ENCODE results near the gene SUSD6. TPM values are rescaled to one million over a fixed set of nuclear protein-coding genes. Genes with fewer than 3 reads are reported as not detected.

SUSD6 gene
- polyA plus RNA-seq, 2 of the 4 experiments (the other 2 are of a cell fraction) = 4.3 to 7.0 TPM

GRCh38 chr14:69567563-69567962 is 43.8 kb upstream of the SUSD6 start:
- Histone ChIP-seq H3K4me3 (no peak overlapping the region), H3K4me1 (peaks cover 11% of the 10 kb centered on the region; the same call in 2 of the 3 replicates), H3K27ac (no peak overlapping the region), H3K9me3 (no peaks in the 10 kb centered on the region), H3K4me2 (no peak overlapping the region)
- POLR2A ChIA-PET = no interaction called here
- 15% methylated on average over 5 of the region's 5 CpGs for WGBS (ENCODE audit: missing lambda C conversion rate)
- no peak for FAIRE-seq
- TF ChIP-seq ESRRA (IDR thresholded peaks at IDR 0.05; ENCODE audit: borderline replicate concordance, low read length) = no peak
- no peak for TF ChIP-seq RAD21 (conservative IDR thresholded peaks at IDR 0.05 in 1 of 2, IDR thresholded peaks at IDR 0.05 in 1 of 2)
- no peak for TF ChIP-seq CEBPB (IDR thresholded peaks at IDR 0.05)
- no peak for TF ChIP-seq TP53 (CRISPR knock-in tag; IDR thresholded peaks at IDR 0.05)
- TF ChIP-seq USF2 (IDR thresholded peaks at IDR 0.05) = no peak
- TF ChIP-seq REST (IDR thresholded peaks at IDR 0.05) = peak; percentile 18; the same call in 1 of the 2 replicates
- no peak for TF ChIP-seq HOXB5 (CRISPR knock-in tag; IDR thresholded peaks at IDR 0.05)
- TF ChIP-seq E2F6 (IDR thresholded peaks at IDR 0.05; ENCODE audit: borderline replicate concordance, low read depth) = no peak
- no peak for DNase-seq (ENCODE audit: low read depth in 1 of 2, low spot score in 1 of 2)
- CTCF ChIA-PET = interaction anchor here (0.9 to 1.9 kb wide), 3 partner anchors 10 to 32 kb away, joined by 3 to 5 read pairs (median 4); no protein-coding TSS in a partner anchor
- ATAC-seq = no peak

GRCh38 chr14:69569859-69570258 is 41.5 kb upstream of the SUSD6 start:
- 32% methylated on average over 2 of the region's 2 CpGs for WGBS (ENCODE audit: missing lambda C conversion rate)

GRCh38 chr14:69570836-69571330 is 40.5 kb upstream of the SUSD6 start:
- Histone ChIP-seq H3K27ac (no peak overlapping the region), H3K4me1 (peaks cover 25% of the 10 kb centered on the region; the same call in 2 of the 3 replicates), H3K4me2 (no peak overlapping the region), H3K9me3 (no peaks in the 10 kb centered on the region), H3K4me3 (no peak overlapping the region)
- ChIA-PET POLR2A (no interaction called here), CTCF (interaction anchor here (1.2 to 8.4 kb wide), 11 partner anchors 8 to 329 kb away, joined by 3 to 169 read pairs (median 9); no protein-coding TSS in a partner anchor)
- FAIRE-seq (no peak), DNase-seq (ENCODE audit: low read depth in 1 of 2, low spot score in 1 of 2) (no peak), ATAC-seq (no peak)
- TF ChIP-seq EHF (CRISPR knock-in tag; IDR thresholded peaks at IDR 0.05) = no peak
- 59% methylated on average over 7 of the region's 7 CpGs for WGBS (ENCODE audit: missing lambda C conversion rate)

More at GRCh38 chr14:69569859-69570258, 41.5 kb upstream of the SUSD6 start:
- no peak overlapping the region for H3K4me2 ChIP-seq
- H3K4me3 ChIP-seq = no peak overlapping the region
- POLR2A ChIA-PET = no interaction called here
- H3K9me3 ChIP-seq = no peaks in the 10 kb centered on the region
- CTCF ChIA-PET = interaction anchor here (1.2 to 8.4 kb wide), 7 partner anchors 7 to 144 kb away, joined by 3 to 169 read pairs (median 11); no protein-coding TSS in a partner anchor
- peaks cover 25% of the 10 kb centered on the region; the same call in 2 of the 3 replicates for H3K4me1 ChIP-seq
- DNase-seq (ENCODE audit: low read depth in 1 of 2, low spot score in 1 of 2) = no peak
- no peak for ATAC-seq
- TF ChIP-seq EHMT2 (IDR thresholded peaks at IDR 0.05; ENCODE audit: low read depth) (no peak), EHF (CRISPR knock-in tag; IDR thresholded peaks at IDR 0.05) (no peak), PBX3 (IDR thresholded peaks at IDR 0.05) (no peak), ZFP36 (IDR thresholded peaks at IDR 0.05; ENCODE audit: borderline replicate concordance, partially characterized antibody) (no peak), CBX2 (IDR thresholded peaks at IDR 0.05; ENCODE audit: borderline replicate concordance, low read depth) (no peak), HDAC2 (IDR thresholded peaks at IDR 0.05) (no peak), SMC3 (IDR thresholded peaks at IDR 0.05) (no peak), NR3C1 (IDR thresholded peaks at IDR 0.05) (no peak), MAZ (IDR thresholded peaks at IDR 0.05; ENCODE audit: borderline replicate concordance, low read depth, low read length) (no peak)
- H3K27ac ChIP-seq = no peak overlapping the region
- no peak for FAIRE-seq
